Muscle of arm (tissue), 12 donors: Measurements from ENCODE around the gene MEX3D. TPM values are rescaled to one million over a fixed set of nuclear protein-coding genes. Genes with fewer than 3 reads are reported as not detected.

Experiments
- DNase-seq: peaks from one replicate; pipeline ENCODE4 v3.0.0-alpha.2; 2013
- polyA plus RNA-seq, 12 donors: library from polyadenylated mRNA; unstranded; fragments of 120-200 nt; gene quantifications; one replicate each; pipeline ENCODE4 v1.2.1, GENCODE V29; 2013; ENCODE audit not compliant: insufficient read length in 12 of 12

MEX3D gene
- polyA plus RNA-seq, 12 donors: 17.1 to 35.0 (median 21.8) TPM; not detected in 1

DNA sequence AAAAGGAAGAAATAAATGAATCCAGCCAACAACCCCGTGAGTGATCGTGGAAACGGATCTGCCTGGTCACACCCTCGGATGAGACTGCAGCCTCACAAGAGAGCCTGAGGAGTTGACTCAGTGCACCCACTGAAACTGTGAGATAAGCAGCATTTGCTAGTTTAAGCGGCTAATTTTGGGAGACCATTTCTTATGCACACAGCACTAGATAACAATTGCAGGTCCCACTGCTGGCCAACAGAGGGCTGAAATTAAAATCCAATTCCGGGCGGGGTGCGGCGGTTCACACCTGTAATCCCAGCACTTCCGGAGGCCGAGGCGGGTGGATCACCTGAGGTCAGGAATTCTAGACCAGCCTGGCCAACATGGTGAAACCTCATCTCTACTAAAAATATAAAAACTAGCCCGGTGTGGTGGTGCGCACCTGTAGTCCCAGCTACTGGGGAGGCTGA, 33.5 kb upstream of the MEX3D start:
- no peak for DNase-seq

DNA sequence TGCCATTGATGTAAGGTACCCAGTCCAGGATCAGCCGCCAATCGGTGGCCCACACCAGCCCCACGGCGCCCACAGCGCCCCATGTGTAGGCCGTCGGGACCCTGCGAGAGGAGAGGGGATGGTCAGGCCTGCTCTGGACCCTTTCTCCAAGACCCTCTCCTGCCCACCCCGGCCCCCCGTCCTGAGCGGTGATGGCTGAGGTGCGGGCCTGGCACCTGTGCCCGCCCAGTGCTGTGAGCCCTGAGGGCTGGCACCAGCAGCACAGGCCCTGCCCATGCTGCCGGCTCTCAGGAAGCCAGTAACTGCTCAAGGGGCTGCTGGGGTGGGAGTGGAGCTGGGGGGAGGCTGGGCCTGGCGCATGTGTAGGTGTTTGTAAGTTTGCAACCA, 31.3 kb upstream of the MEX3D start:
- DNase-seq: no peak

DNA sequence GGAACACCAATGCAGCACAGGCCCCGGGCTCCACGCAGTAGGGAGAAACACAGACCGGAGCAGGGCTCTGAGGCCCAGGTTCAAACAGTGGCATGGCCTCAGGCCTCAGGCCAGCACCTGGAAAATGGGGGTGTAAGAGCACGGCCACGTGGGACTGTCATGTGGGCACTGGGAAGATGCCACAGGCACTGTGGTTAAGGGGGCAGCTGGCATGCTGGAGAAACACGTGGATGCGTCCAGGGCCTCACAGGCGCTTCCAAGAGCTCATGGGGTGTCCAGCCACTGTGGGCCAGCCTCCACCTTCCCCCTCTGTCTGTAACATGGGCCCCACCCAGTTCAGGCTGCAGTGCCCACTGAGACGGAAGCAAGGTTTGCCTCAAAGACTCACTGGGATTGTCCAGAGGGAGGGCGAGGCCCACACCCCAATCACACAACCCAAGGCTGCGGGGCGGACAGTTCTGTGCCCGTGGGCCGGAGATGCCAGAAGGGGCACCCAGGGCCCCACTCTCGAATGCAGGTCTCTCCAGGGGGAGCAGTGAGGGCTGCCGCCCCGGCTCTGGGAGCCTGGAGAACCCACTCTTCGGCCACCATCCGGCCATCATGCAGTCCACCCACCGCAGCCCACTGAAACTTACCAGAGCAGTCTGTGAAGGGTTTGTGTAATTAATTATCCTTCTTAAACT, 30.8 kb upstream of the MEX3D start:
- DNase-seq: no peak

DNA sequence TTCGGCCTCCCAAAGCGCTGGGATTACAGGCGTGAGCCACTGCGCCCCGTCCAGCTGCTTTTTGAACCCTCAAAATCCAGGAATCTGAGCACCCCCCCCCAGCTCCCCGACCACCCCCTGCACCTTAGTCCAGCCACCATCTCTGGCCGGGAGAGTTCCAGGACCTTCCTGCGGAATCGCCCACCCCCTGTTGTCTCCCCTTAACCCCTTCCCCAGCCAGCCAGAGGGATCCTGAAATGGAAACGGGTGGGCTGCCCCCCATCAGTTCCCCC, 25.3 kb upstream of the MEX3D start:
- no peak for DNase-seq

DNA sequence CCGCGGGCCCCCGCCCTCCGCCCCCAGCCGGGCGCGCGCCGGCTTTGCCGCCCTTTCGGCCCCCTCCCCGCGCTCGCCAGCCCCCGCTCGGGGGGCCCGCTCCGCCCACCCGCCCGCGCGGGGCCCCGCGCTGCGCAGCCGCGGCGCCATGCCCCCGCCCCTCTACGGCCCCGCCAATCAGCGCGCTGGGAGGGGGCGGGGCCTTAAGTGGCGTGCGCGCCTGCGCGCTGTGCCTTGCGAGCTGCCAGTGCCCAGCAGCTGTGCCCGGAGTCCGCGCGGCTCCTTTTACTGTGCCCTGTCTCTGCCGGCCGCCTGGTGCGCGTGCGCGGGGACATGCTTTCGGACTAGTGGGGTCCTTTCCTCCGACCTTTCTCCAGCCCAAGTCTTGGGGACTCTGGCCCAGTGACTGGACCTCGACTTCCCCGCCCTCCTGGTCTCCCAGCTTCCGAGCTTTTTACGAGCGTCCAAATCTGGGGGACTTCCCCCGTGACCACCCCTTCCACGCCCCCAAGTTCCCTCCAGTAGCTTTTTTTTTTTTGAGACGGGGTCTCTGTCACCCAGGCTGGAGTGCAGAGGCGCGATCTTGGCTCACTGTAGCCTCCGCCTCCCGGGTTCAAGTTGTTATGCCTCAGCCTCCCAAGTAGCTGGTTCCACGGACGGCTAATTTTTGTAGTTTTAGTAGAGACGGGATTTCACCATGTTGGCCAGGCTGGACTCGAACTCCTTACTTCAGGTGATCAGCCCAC, 24.8 kb upstream of the MEX3D start, which contains the start of gene MBD3:
Gene MBD3 (minus strand): TSS at position 111 of the 746 bp plus-strand sequence. CDS start 234 bp downstream, outside the sequence.
- peak; percentile 92 for DNase-seq

DNA sequence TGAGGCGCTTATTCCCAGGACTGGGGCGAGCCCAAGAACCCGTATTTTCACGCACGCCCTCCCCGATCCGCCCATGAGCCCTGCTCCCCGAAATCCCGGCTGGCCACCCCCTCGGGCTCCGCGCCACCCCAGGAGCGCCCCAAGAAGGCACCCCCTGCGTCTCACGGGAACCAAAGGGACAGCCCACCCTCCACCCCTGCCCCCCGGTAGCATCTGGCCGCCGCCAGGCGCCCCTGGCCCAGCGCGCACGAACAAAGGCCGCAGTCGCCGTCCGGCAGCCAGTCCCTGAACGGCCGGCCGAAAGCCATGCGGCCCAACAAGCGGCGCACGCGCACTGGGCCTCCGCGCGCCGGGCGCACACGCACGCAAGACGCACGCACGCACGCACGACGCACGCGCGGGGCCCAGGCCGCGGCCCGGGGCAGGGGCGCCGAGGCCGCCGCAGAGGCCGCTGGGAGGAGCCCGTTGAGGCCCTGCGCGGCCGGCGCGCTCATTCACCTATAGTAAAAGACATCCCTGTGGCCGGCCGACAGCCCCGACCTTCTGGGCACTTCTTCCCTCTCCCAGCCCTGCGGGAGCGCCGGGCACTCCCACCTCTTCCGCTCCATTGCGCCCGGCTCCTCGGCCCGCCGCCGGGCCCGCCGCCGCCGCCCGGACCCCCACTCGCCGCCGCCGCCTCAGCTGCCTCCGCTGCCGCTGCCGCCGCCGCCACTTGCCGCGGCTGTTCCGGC, 24.1 kb upstream of the MEX3D start:
- peak; percentile 85 for DNase-seq

DNA sequence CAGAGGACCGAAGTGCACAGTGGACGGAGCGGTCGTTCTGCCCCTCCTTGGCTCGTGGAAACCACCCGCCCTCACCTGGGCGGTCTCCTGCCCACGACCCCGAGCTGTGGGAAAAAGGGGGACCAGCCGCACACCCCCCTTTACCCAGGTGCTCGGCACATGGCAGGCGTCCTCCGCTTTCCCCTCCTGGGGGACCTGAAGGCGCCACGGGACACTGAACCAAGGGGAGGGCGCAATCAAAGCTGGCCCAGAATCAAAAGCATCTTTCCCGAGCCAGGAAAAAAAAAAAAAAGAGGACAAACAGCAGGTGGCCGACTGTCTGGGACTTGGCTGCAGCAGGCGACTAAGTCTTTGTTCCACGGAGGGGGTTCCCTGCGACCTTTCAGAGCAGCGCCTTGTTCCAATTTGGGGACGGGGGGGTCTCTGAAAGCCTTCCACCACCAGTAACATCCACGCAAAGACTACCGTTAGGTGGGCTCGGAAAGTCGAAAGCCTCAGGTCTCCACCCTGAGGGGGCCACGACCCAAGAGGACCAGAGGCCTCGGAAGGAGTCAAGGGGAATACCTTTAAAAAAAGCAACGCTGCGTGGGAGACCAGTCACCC, 23.4 kb upstream of the MEX3D start:
- peak; percentile 14 for DNase-seq

DNA sequence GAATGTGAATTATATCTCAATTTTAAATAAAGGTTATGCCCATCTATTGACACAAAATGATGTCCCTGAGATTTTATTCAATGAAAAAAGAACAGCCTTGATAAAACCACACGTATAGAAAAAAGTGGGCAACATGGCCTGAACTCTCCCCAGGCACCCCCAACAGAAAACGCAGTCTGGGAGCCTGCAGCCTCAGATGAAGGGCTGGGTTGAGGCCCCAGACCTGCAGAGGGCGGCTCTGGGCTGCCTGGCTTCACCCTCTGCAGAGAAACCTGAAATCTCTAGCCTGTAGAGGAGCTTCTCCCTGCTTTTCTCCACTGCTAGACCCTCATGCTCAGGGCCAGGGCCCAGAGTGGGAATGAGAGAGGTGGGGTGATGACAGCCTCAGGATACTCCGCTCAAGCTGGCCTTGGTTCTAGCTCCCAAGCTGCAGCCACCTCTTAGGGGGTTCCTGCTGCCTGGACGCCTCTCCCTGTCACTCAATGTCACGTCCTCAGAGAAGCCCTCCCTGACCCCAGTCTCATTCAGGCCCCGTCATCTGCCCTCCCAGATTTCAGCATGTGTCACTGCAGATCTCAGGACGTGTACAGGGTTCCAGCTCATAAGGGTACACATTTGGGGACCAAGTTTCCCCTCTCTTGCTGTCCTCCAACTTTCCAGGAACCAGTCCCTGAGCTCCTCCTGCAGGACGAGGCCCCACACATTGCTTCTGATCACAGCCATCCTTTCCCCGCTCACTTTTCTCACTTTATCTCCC, 22.7 kb upstream of the MEX3D start:
- no peak for DNase-seq

DNA sequence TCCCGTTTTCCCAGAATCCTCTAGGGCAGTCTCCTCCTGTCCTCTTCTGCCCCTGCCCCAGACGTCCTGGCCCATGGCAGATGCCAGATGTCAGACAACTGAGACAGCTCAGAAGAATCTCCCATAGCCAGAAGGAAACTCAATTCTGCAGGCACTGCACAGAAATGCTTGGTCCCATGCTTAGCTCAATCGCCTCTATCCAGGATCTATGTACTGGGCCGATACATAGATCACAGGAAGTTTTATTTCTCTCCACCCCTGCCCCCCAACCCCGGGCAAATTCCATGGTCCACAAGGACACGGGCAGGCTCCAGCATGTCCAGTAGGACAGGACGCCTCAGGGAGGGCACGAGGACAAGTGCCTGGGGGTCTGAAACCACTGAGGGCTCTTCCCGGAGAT, 19.7 kb upstream of the MEX3D start:
- DNase-seq: no peak

DNA sequence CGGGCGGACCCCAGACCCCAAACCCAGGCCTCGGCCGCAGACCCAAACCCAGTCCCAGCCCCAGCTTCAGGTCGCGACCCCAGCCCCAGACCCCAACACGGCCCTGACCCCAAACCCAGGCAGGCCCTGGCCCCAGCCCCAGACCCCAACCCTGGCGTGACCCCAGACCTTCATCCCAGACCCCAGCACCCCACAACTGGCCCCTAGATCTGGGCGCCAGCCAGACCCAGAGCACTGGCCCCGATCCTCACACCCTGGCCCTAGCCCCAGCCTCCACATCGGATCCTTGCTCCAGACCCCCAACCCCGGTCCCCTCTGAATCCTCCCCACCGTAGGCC, 17.1 kb upstream of the MEX3D start:
- DNase-seq: no peak

DNA sequence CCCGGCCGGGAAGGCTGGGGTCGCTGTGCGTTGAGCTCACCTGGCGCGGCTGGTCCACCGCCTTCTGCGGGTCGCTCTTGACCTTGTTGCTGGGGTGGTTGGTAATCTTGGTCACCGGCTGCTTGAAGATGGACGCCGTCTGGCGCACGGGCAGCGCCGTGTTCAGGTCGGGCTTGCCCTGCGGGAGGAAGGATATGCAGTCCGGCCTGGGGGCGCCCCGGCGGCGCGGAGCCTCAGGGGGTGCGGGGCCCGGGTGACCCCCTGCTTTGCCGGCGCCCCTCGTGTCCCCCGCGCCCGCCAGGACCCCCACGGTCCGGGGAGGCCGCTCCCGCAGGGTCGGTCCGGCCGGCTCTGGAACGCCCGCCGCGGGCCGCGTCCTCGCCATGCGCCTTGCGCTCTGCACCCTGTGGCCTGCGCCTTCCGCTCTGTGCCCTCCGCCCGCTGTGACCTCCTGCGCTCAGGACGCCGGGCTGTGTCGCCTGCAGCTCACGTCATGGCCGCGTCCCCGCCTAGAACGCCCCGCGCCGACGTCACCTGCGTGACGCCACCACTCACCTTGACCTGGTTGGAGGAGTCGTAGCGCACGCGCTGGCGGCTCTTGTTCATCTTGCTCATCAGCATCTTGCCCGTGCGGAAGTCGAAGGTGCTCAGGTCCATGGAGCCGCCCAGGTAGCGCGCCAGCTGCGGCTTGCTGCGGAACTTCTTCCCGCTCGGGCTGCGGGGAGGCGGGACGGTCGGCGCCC, 16.5 kb upstream of the MEX3D start:
- DNase-seq: no peak

DNA sequence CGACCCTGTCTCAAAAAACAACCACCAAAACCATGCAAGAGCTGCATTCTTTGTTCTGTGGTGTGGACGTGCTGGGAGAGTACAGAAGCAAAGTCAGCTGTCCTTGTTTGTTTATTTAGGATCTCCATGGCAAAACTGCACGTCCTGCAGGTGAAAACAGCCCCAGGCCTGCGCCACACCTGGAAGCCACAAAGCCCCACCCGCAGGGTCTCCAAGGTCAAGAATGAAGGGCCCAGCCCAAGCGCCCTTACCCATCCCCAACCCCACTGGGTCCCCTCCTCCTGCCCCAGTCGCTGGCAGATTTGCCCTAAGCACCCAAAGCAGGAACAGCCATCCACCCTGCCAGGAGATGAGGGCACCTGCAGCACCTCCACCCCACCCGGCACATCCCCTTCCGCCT, 14.1 kb upstream of the MEX3D start:
- no peak for DNase-seq

DNA sequence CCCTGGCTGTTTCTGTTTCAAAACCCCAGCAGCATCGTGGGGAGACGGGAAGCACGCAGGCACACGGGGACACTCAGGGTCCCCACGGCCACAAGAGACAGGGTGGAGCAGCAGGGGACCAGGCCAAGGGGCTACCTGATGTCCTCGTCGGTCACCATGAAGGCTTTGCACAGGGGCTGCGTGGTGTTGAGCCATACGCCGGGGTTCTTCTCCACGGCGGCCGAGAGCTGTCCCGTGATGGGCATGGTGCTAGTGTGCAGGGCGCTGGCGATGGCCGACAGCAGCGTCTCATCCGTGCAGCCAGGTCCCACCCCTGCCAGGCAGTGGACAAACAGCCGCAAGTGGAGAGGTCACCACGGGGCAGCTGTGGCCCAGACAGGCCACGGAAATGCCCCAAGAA, 12.8 kb upstream of the MEX3D start:
- DNase-seq: no peak

DNA sequence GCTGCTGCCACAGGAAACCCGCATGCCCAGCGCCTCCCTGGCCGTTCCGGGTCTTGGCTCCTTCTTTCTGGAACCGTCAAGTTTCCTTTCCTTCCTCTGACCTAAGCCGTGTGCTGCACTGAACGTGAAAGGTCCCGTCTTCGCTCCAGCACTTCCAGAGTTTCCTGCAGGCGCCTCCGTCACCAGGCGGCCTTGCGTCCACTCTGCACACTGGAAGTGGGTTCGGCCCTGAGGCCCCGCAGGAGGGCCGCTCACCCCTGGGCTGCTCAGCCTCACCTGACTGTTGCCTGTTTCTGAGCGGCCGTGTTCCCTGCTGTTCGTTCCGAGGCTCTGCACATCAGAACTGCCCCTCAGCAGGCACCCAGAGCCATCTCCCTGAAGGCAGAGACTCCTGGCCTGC, 12.3 kb upstream of the MEX3D start:
- no peak for DNase-seq

DNA sequence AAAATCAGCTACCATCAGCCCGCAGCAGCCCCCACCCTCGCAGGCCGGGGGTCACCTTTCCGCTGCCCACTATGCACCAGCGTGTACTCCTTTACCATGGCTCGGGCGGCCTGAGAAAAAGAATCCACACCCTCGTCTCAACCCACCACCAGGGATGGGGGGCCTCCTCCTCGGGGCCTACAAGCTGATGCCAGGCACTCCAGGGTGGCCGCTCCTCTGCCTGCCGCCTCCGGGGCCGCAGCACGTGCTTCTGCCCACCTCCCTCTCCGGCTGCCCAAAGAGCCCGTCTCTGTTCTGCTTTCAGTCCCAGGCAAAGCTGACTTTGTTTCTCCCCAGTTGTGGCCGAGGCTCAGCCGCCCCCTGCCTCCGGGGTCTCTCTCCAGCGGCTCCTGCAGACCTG, 11.1 kb upstream of the MEX3D start:
- no peak for DNase-seq

DNA sequence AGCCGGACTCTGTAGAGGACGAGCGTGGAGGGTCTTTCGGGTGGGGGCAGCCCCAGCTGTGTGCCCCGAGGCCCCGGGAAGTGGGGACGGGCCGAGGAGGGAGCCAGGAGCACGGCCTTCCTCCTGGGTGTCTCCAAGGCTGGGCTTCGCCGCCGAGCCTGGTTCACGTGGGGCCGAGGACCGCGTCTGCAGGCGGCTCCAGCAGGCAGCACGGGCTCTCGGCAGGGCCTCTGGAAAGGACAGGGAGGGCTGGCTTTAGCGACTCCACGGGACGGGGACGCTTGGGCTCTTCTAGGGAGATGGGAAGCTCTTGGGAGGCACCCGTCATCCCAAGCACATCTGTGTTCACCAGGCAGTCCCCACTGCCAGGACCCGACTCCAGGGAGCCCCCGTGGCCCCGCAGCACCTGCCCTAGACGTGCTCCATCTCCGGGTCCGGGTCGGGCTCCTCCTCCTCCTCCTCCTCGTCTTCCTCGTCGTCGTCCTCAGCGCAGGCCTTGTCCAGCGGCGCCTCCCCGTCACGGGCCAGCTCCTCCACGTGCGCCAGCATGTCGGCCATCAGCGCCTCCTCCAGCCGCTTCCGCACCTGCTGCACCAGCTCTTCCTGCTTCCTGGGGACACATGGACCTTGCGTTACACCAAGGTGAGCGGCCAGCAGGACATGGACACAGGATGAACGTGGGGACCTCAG, 9.9 kb upstream of the MEX3D start:
- DNase-seq: no peak

DNA sequence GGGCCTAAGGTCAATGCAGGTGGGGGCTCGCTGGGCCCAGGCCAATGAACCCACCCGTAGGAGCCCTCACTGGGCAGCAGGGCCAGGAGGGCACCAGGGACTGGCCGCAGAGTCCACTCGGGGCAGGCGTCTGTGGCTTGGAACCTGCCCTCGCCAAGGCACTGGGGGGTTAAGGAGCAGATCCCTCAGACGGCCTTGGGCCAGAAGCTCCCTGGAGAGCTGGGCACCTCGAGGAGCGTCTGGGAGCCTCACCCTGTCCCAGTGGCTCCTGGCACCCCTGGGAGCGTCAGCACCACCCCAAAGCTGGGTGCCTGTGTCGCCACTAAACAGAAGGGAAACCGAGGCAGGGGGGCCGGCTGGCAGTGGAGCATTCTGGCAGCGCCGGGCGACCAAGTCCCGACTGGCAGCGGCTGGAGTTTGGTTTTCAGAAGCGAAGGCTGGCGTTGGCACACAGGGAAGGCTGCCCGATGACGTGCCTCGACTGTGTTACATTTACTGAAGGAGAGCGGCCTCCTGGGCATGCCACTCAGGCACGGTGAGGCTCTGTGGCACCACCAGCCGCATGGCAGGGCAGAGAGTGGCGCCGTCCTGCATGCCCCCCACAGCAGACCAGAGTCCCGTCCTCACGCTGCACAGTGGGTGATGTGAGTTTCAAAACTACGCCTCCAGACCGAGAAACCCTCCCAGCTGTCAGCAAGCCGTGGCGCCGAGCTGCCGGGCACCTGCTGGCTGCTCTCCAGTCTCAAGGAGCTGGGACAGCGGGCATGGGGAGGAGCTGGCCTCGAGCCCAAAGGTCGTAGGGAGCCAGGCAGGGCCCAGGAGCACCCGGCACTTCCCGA, 9.2 kb upstream of the MEX3D start:
- DNase-seq: no peak

DNA sequence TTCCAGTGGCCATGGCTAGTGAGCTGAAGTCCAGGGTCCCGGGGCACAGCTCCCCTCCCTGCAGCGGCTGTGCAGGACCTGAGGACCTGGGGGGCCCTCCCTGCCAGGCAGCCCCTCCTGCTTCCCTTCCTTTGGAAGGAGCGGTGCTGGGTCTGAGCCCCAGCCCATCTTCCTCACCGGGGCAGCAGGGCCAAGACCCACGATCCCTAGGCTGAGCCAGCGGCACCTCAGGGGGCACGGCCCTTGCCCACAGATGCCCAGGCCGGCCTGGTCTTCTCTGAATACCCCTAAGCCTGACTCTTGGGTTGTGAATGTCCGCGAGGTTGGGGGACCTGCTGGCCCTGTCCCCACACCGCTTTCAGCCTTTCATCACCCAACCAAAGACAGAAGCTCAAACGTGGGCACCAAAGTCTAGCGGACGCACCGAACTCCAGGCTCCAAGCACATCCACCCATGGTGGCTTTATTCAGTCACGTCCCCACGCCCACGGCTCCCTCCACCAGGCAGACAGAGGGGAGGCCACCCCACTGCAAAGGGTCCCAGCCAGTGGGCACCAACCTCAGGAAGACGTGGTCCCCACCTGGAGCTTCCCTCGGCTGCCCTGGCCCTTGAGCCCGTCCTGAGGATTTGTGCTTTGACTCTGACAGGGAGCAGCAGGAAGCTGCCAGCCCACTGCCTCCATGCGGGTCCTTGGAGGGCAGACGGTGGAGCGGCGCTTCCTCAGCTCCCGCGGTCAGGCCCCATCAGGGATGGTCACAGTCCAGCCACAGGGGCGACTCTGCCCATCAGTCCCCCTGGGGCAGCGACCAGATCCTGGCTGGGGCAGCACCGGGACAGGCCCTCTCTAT, 8.3 kb upstream of the MEX3D start:
- no peak for DNase-seq
